Hematopoietic multipotent progenitor cell treated with erythropoietin and hydrocortisone succinate and interleukin-3 and kit ligand, for 4 days (in vitro differentiated cells): ENCODE measurements around the gene FBXO28.

Source experiments
- DNase-seq: peaks from one replicate; pipeline ENCODE4 v3.0.0-alpha.2; 2015

FBXO28 gene

GRCh38 chr1:224096773-224097172 is 17.1 kb upstream of the FBXO28 start:
- DNase-seq, result no peak

- no peak for DNase-seq
These were observed 15.9 kb upstream of the FBXO28 start for GRCh38 chr1:224098007-224098406.

- peak; percentile 85 for DNase-seq
These were observed 7.2 kb upstream of the FBXO28 start for GRCh38 chr1:224106568-224107281.

- DNase-seq, result no peak
These were observed 6.7 kb upstream of the FBXO28 start for GRCh38 chr1:224107282-224107625.

GRCh38 chr1:224108991-224109390 is 4.9 kb upstream of the FBXO28 start:
- DNase-seq, result no peak

- no peak for DNase-seq
These were observed 3.9 kb upstream of the FBXO28 start for GRCh38 chr1:224109981-224110380.

- DNase-seq, result no peak
These were observed 906 bp upstream of the FBXO28 start for GRCh38 chr1:224113005-224113404.

- no peak for DNase-seq
These were observed 380 bp upstream of the FBXO28 start for GRCh38 chr1:224113545-224113917.

- DNase-seq, result no peak
These were observed 870 bp downstream of the FBXO28 start for GRCh38 chr1:224114787-224115175.

- DNase-seq, result peak; percentile 85
These were observed 2.2 kb downstream of the FBXO28 start for GRCh38 chr1:224116131-224116530.

GRCh38 chr1:224118688-224119087 is 4.8 kb downstream of the FBXO28 start:
- no peak for DNase-seq

GRCh38 chr1:224123136-224123535 is 9.2 kb downstream of the FBXO28 start:
- no peak for DNase-seq

GRCh38 chr1:224124220-224124619 is 10.3 kb downstream of the FBXO28 start:
- DNase-seq, result no peak

GRCh38 chr1:224127925-224128819 is 14.3 kb downstream of the FBXO28 start:
- no peak for DNase-seq

GRCh38 chr1:224131253-224131652 is 17.3 kb downstream of the FBXO28 start:
- no peak for DNase-seq

GRCh38 chr1:224132901-224133300 is 19.0 kb downstream of the FBXO28 start:
- no peak for DNase-seq

GRCh38 chr1:224133741-224134299 is 19.9 kb downstream of the FBXO28 start:
- no peak for DNase-seq

GRCh38 chr1:224137518-224137917 is 23.6 kb downstream of the FBXO28 start:
- DNase-seq, result no peak

- DNase-seq, result no peak
These were observed 24.3 kb downstream of the FBXO28 start for GRCh38 chr1:224138198-224138597.

- DNase-seq, result no peak
These were observed 27.8 kb downstream of the FBXO28 start for GRCh38 chr1:224141693-224142092.

- no peak for DNase-seq
These were observed 35.8 kb downstream of the FBXO28 start for GRCh38 chr1:224149709-224150108.

- DNase-seq, result no peak
These were observed 37.2 kb downstream of the FBXO28 start for GRCh38 chr1:224151117-224151516.

- no peak for DNase-seq
These were observed 43.4 kb downstream of the FBXO28 start for GRCh38 chr1:224157316-224157715.

- DNase-seq, result no peak
These were observed 45.6 kb downstream of the FBXO28 start for GRCh38 chr1:224159541-224159940.
